A673 (cell line): ENCODE results near the gene MATN4. TPM values are rescaled to one million over a fixed set of nuclear protein-coding genes. Genes with fewer than 3 reads are reported as not detected.

ENCODE experiments used
- BruUV-seq: library from RNA; stranded (reverse); fragments of 400-500 nt; replicated peaks from 2 replicates; lab custom pipeline; 2021; lab: Mats Ljungman, UMichigan
- CTCF ChIA-PET: fragments of 300-600 bp; sonication (Branson Sonifier 250); formaldehyde crosslinking; loops from one replicate; lab custom pipeline; 2022; ENCODE audit warnings: antibody characterized with exemption; lab: Charles Lee
- POLR2A ChIA-PET: fragments of 300-600 bp; sonication (Branson Sonifier 250); formaldehyde crosslinking; loops from one replicate; lab custom pipeline; 2022; ENCODE audit warnings: antibody characterized with exemption; ENCODE audit not compliant: low non-redundant PET; lab: Charles Lee
- DNase-seq: peaks from one replicate; pipeline ENCODE4 v3.0.0-alpha.2; 2015; ENCODE audit warnings: low spot score
- H3K27ac ChIP-seq: fragments of 200-600 bp; sonication (generic); 2 replicates; pipeline ENCODE4 v1.5.1; 2016; ENCODE audit warnings: mixed run types, low read depth, mild to moderate bottlenecking, mixed read lengths, antibody characterized with exemption, low read length; ENCODE audit not compliant: poor library complexity, severe bottlenecking
- H3K27me3 ChIP-seq: fragments of 200-600 bp; sonication (generic); replicated peaks from 2 replicates; pipeline ENCODE4 v1.6.1; 2017; ENCODE audit warnings: mixed run types, low read depth, mild to moderate bottlenecking, mixed read lengths, antibody characterized with exemption, low read length; ENCODE audit not compliant: insufficient read depth, poor library complexity
- H3K36me3 ChIP-seq: fragments of 200-600 bp; sonication (generic); 2 replicates; pipeline ENCODE4 v1.6.1; 2016; ENCODE audit warnings: mixed run types, mild to moderate bottlenecking, mixed read lengths, antibody characterized with exemption, low read length; ENCODE audit not compliant: insufficient read depth, poor library complexity, severe bottlenecking
- H3K4me1 ChIP-seq: fragments of 200-600 bp; sonication (generic); 2 replicates; pipeline ENCODE4 v1.6.1; 2017; ENCODE audit warnings: mixed run types, mild to moderate bottlenecking, mixed read lengths, antibody characterized with exemption, low read length; ENCODE audit not compliant: insufficient read depth, poor library complexity, severe bottlenecking
- H3K4me3 ChIP-seq: fragments of 200-600 bp; sonication (generic); 2 replicates; pipeline ENCODE4 v1.5.1; 2016; ENCODE audit warnings: low read depth, mixed run types, mild to moderate bottlenecking, mixed read lengths, low read length; ENCODE audit not compliant: poor library complexity, severe bottlenecking
- H3K9me3 ChIP-seq: fragments of 200-600 bp; sonication (generic); 2 replicates; pipeline ENCODE4 v1.6.1; 2016; ENCODE audit warnings: mixed run types, low read depth, mild to moderate bottlenecking, mixed read lengths, antibody characterized with exemption, low read length; ENCODE audit not compliant: poor library complexity, severe bottlenecking
- CTCF ChIP-seq: fragments of 300-800, 200-600 bp; sonication (generic); conservative IDR thresholded peaks from 2 replicates; pipeline ENCODE4 v1.5.1; 2017; ENCODE audit warnings: low read depth, mild to moderate bottlenecking, antibody characterized with exemption, low read length, moderate library complexity, mixed read lengths
- EZH2 ChIP-seq: fragments of 200-600 bp; sonication (generic); IDR thresholded peaks from 2 replicates; pipeline ENCODE4 v1.6.1; 2017; ENCODE audit warnings: borderline replicate concordance, low read depth, mild to moderate bottlenecking, mixed read lengths, antibody characterized with exemption, low read length; ENCODE audit not compliant: poor library complexity, severe bottlenecking
- intact Hi-C: fragments of 100-400 bp; cut with micrococcal nuclease; formaldehyde crosslinking; loops from one replicate; pipeline ENCODE4 v1.10.0; 2022; ENCODE audit not compliant: unreplicated experiment
- total RNA-seq: library from RNA; stranded (reverse); gene quantifications from 2 replicates; pipeline ENCODE4 v1.2.3, GENCODE V29; 2021

The MATN4 gene
- total RNA-seq, 1 experiment from 2014 or later = 0.28 TPM

DNA sequence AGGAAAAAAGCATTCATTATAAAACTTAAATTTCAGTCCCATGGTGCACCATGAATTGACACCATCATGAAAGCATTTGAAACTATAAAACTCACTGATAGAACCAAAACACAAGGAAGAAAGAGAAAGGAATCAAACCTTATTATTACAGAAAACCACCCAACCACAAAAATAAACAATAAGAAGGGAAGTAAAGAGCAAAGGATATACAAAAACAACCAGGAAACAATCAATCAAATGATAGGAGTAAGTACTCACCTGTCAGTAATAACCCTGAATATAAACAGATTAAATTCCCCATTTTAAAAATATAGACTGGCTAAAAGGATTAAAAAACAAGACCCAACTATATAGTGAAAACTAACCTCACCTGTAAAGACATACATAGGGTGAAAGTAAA is 59.5 kb downstream of the MATN4 start:
- ChIA-PET POLR2A (no interaction called here), CTCF (no interaction called here)
- Histone ChIP-seq H3K9me3 (no peaks in the 10 kb centered on the region), H3K27me3 (peaks cover 70% of the 10 kb centered on the region), H3K4me3 (no peak overlapping the region), H3K36me3 (no peaks in the 10 kb centered on the region), H3K4me1 (no peaks in the 10 kb centered on the region), H3K27ac (no peak overlapping the region)
- intact Hi-C loops = no loop called here
- no peak for TF ChIP-seq EZH2
- TF ChIP-seq CTCF = no peak
- BruUV-seq = no TSS peak
- no peak for DNase-seq

- Histone ChIP-seq H3K36me3 (no peaks in the 10 kb centered on the region), H3K27ac (no peak overlapping the region), H3K9me3 (no peaks in the 10 kb centered on the region), H3K4me1 (no peaks in the 10 kb centered on the region), H3K4me3 (no peak overlapping the region), H3K27me3 (peaks cover 78% of the 10 kb centered on the region)
- POLR2A ChIA-PET = no interaction called here
- BruUV-seq = no TSS peak
- CTCF ChIA-PET = no interaction called here
- no peak for DNase-seq
- intact Hi-C loops = no loop called here
- TF ChIP-seq CTCF (no peak), EZH2 (no peak)
These were observed 60.2 kb downstream of the MATN4 start for GRCh38 chr20:45247865-45248264.

- POLR2A ChIA-PET = no interaction called here
- H3K36me3 ChIP-seq = no peaks in the 10 kb centered on the region
- intact Hi-C loops = no loop called here
- no peak for TF ChIP-seq CTCF
- no peak for TF ChIP-seq EZH2
- BruUV-seq = no TSS peak
- H3K4me1 ChIP-seq = no peaks in the 10 kb centered on the region
- peaks cover 94% of the 10 kb centered on the region for H3K27me3 ChIP-seq
- no peak overlapping the region for H3K27ac ChIP-seq
- DNase-seq = no peak
- no peaks in the 10 kb centered on the region for H3K9me3 ChIP-seq
- H3K4me3 ChIP-seq = no peak overlapping the region
- CTCF ChIA-PET = no interaction called here
These were observed 62.0 kb downstream of the MATN4 start for GRCh38 chr20:45246109-45246508.

Other genes starting within 250 kb of the MATN4 start
- gene KCNS1, start 207.2 kb downstream of the MATN4 start, total RNA-seq = not detected in 2 replicates
- not detected in 2 replicates for gene WFDC5, start 193.1 kb downstream of the MATN4 start, total RNA-seq
- not detected in 2 replicates for gene WFDC12, start 183.8 kb downstream of the MATN4 start, total RNA-seq
- not detected in 2 replicates for gene PI3, start 133.4 kb downstream of the MATN4 start, total RNA-seq
- gene SEMG1, start 101.3 kb downstream of the MATN4 start, total RNA-seq = 2.1 and 5.5 TPM in 2 replicates
- not detected in 2 replicates for gene SEMG2, start 86.9 kb downstream of the MATN4 start, total RNA-seq
- not detected in 2 replicates for gene SLPI, start 53.7 kb downstream of the MATN4 start, total RNA-seq
- gene RBPJL, start 1.5 kb downstream of the MATN4 start, total RNA-seq = not detected in 2 replicates
- 14.8 and 16.3 TPM in 2 replicates for gene SDC4, start 40.1 kb upstream of the MATN4 start, total RNA-seq
- 20.0 and 22.8 TPM in 2 replicates for gene SYS1, start 54.9 kb upstream of the MATN4 start, total RNA-seq
- gene TP53TG5, start 70.0 kb upstream of the MATN4 start, total RNA-seq = 0.69 TPM in 1 of 2 replicates, not detected in the other
- gene DBNDD2, start 100.0 kb upstream of the MATN4 start, total RNA-seq = 36.4 and 38.6 TPM in 2 replicates
- gene PIGT, start 107.8 kb upstream of the MATN4 start, total RNA-seq = 97.2 and 97.3 TPM in 2 replicates
- gene WFDC2, start 161.5 kb upstream of the MATN4 start, total RNA-seq = not detected in 2 replicates
- gene SPINT3, start 207.3 kb upstream of the MATN4 start, total RNA-seq = not detected in 2 replicates
- not detected in 2 replicates for gene WFDC6, start 231.2 kb upstream of the MATN4 start, total RNA-seq
- not detected in 2 replicates for gene EPPIN, start 239.1 kb upstream of the MATN4 start, total RNA-seq